Measurements from ENCODE around the gene IRX4. TPM values are rescaled to one million over a fixed set of nuclear protein-coding genes. Genes with fewer than 3 reads are reported as not detected.

The IRX4 gene
- total RNA-seq (2014; rRNA removed; shearing (Covaris generic)) = 4.6 and 10.2 TPM in 2 replicates

DNA sequence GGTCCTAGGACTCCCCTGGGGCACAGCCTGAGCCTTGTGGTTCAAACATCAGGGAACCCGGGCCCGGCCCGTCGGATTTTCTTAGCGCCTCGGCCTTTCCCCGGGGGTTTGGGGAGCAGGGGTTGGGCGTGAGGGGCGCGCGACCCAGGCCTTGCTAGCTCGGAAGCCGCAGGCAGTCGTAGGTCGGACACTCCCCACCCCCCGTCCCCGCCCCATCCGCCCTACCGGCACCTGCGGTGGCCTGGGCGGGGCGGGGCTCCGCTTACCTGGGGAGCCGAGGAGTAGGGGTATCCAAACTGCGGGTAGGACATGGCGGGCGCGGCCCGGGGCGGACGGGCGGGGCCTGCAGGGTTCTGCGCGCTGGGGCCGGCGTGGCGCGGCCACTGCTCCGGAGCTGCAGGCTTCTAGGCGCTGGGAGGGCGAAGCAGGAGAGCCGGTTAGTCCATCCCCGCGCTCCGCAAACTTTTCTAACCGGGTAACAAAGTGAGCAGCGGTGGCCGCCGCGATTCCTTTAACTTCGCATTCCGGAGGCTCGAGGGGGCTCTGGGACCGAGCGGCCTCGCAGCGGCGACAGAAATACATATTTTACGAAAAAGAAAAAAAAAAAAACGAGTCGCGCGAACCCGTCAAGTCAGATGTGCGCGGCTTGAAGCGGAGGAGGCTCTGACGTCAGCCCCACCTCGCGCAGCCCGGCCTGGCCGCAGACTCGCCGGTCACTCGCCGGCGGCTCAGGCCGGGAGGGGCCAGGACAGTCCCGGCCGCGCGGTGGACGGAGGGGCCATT lies at the start of gene IRX4:
Gene IRX4, minus strand, starts transcription at position 589 of the 783 bp plus-strand sequence. Its CDS starts 278 bp downstream, at position 311.
- peak; percentile 56 for DNase-seq (ENCODE audit: low read depth)

DNA sequence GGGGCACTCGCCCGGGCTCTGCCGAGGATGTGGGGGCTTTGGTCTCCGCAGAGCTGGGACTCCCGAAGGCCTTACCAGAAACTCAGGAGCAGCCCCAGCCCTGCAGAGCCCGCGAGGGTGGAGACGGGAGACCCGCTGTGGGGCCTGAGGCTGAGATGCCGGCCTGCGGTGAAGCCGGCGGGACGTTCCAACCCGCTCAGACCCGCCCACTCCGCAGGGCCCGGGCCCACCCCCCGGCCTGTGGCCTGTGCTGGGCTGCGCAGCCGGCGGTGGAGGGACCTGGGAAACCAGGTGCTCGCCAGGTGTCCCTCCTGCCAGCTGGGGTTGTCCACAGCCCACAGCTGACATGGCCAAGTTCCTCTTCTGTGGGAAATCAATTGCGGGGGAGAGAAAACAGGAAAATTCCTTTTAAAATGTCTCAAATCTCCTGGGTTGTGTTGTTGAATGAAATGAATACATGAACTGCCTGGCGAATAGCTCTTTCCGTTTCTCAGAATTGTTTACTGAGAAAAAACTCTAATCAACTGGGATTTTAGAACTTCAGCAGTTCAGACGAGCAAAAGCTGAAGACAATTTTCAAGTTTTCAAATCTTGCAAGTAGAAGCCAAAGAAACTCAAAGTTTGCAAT lies 49.0 kb upstream of the IRX4 start:
- no peak for DNase-seq (ENCODE audit: low read depth)

DNA sequence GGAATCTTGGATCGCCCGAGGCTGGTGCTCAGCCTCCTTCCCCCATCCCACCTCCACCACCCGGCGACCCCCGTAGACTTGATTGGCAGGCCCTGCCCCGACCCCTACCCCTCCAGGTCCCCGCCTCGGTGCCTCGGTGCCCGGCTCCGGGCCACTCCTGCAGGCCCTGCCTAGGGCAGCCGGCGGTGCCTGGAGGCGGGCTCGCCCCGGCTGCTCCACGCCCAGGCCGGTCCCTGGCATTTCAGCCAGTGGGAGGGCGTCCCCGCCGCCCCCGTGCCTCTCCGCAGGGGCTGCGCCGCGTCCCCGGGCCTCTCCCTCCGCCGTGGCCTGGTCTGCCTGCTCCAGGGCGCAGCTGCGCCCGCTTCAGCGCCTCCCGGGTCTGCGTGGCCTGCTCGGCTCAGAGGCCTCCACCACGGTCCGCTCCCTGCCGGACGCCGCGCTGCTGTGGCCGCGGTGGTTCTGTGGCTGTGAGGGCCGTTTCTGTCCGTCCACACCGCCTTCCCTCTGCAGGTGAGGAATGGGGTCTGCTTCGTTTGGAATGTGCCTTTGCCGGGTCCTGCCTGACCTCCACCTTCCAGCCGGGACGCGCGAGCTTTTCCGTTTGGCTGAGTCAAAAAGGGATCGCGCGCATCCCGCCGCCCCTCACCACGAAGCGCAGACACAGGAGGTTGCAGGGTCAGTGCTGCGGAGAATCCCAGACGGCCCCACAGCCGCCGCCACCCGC lies 48.3 kb upstream of the IRX4 start:
- no peak for DNase-seq (ENCODE audit: low read depth)

DNA sequence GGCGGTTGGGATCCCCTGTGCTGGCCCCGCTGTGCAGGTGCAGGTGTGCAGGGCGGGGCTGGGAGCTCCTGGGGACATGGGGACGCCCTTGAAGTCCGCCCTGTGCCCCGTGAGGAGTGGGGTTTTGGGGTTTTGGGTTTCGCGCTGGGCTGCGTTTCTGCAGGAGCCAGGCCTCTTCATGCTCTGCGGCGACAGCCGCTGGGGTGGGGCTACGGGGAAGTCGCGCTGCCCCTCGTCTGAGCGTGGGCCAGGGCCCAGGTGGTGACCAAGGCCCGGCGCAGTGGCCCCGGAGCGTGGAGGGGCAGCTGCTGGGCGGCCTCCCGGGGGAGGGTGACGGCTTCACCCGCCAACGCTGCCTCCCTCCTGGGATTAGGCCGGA lies 47.8 kb upstream of the IRX4 start:
- no peak for DNase-seq (ENCODE audit: low read depth)

DNA sequence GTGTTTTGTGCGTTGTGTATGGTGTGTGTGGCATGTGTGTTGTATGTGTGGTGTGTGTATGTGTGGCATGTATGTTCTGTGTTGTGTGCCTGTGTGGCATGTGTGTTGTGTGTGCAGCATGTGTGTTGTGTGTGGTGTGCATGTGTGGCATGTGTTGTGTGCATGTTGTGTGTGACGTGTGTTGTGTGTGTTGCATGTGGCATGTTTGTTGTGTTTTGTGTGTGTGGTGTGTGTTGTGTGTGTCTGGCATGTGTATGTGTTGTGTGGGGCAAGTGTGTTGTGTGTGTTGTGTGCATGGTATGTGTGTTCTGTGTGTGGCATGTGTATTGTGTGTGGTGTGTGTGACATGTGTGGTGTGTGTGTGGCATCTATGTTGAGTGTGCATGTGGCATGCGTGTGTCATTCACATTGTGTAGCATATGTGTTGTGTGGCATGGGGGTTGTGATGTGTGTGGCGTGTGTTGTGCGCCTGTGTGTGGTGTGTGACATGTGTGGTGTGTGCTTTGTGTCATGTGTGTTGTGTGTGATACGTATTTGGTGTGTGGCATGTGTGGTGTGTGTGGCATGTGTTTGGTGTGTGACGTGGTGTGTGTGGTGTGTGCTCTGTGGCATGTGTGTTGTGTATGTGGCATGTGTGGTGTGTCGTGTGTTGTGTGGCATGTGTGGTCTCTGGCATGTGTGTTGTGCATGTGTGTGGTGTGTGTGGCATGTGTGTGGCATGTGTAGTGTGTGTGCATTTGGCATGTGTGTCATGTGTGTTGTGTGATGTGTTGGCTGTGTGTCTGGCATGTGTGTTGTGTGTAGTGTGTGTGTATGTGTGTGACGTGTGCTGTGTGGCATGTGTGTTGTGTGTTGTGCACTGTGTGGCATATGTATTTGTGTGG lies 46.6 kb upstream of the IRX4 start:
- no peak for DNase-seq (ENCODE audit: low read depth)

DNA sequence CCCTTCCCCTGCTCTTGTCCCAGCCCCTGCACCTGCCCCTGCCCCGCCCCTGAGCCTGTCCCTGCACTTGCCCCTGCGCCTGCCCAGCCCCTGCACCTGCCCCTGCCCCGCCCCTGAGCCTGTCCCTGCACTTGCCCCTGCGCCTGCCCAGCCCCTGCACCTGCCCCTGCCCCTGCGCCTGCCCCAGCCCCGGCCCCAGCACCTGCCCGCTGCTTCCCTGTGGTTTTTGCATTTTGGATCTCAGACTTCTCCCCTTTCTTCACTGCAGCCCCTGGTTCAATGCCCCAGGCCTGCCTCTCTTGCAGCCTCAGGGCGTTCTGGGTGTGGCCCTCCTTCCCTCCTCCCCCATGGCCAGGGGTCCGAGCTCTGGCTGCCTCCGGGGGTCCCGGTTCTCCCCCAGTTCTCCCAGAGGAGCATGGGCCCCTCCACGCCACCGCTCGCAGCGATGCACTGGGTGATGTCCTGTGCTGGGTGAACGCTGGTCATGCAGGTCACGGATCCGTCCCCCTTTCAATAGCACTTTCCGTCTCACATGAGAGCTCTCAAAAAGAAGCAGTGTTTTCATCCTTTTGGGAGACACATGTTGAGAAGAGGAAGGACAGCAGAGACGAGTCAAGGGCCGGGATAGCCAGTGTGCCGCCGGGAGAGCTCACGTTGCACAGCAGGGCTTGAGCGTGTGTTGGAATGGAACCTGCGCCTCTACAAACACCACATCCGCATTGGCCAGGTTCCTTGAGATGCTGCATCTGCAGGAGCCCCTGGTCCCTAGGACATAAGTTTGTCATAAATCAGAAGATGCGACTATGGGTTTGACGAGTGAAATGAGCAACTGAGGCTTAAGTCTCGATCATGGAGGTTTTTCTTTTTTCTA lies 44.0 kb upstream of the IRX4 start:
- DNase-seq (ENCODE audit: low read depth) = no peak

DNA sequence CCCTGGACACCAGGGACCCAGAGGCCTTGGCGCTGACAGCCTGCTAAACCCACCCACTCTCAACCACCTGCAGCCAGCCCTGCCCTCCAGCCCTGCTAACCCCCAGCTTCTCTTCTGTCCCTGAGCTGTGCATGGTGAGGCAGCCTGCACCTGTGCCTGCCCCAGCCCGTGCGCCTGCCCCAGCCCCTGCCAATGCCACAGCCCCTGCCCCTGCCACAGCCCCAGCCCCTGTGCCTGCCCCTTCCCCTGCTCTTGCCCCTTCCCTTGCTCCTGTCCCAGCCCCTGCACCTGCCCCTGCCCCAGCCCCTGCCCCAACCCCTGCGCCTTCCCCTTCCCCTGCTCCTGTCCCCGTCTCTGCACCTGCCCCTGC lies 43.3 kb upstream of the IRX4 start:
- no peak for DNase-seq (ENCODE audit: low read depth)

DNA sequence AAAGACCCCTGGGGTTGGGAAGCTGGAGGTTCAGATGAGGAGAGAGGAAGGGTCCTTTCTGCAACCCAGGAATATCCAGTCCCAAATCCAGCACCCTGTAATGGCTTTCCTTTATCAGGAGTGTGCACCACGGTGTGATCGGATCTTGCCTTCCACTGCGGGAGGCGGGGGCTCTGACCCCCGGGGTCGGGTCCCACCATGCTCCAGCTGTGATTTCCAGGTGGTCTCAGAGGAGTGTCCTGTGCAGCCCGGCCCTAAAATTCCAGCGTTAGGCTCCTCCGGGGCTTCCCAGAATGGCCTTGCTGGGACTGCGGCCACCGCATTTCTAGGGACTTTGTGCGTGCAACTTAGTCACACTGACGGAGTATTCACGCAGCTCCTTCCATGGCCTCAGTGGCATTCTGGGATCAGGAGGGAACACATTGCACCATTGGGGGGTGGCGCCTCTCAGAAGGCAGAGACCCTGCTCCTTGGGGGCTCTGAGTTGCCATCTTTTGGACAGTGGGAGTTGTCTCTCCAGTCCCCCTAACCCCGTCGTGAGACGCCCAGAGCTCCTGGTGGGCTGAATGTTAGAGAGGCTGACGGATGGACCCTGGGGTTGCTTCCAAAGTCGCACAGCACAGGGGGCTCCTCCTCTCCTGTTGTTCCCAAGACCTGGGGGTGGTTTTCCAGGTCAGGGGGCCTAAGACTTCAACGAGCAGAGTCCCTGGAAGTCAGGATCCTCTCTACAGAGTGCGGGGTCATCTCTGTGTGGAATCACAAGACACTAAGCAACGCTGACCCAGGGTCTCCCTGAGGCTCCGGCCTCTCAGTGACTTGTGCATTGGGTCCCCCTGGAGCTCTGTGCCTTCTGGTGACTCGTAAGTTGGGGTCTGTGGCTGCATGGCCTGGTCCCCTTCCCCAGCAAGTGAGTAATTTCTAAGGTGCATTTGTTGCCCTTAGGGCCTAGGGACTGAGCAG lies 42.7 kb upstream of the IRX4 start:
- no peak for DNase-seq (ENCODE audit: low read depth)

DNA sequence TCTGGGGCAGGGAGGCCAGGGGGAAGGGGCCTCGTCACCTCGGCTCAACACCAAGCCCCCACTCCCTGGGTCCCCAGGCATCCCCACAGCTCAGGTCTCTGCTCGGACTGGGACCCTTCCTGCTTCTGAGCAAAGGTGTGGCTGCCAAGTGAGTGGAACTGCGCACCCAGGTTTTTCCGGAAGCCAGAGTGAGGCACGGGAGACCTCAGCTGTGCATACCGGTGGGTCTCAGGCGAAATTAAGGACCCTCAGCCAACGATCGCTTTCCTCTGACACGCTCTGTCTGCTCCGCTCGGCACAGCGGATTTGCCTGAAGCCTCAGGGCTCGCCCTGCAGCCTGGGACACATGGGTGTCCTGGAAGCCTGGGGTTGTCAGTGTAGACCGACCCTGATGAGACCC lies 41.0 kb upstream of the IRX4 start:
- DNase-seq (ENCODE audit: low read depth) = no peak

DNA sequence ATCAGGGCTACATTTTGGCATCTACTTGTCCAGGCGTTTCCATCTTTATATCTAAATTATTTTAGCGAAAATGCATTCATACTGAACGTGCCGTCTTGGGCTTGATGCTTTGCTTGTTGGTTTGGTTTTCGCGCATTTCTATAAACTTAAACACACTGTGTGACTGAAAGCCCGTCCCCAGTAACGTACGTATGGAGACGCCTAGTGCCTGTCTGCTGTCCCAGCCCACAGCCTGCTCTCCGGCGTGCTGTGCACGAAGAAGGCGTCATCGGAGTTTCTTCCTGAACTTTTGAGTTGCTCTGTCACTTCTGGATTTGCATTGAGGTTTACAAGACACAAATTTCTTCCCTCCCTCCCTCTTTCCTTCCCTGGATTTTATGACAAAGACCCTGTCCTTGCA lies 40.6 kb upstream of the IRX4 start:
- DNase-seq (ENCODE audit: low read depth) = no peak

DNA sequence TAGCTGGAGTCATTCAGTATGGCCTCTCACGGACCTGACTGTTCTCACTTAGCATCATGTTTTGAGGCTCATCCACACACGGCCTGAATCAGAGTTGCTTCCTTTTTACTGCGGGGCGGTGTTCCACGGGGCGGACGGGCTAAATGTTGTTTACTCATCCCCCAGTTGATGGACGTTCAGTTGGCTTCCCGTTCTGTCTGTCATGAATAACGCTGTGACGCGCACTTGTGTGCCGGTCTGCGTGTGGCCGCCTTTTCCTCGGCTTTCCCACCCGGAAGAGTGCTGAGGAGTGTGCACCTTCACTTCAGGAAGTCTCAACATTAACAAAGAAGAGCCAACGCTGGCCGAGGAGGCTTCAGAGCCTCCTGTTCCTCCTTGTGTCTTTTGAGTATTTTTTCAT lies 39.0 kb upstream of the IRX4 start:
- no peak for DNase-seq (ENCODE audit: low read depth)

DNA sequence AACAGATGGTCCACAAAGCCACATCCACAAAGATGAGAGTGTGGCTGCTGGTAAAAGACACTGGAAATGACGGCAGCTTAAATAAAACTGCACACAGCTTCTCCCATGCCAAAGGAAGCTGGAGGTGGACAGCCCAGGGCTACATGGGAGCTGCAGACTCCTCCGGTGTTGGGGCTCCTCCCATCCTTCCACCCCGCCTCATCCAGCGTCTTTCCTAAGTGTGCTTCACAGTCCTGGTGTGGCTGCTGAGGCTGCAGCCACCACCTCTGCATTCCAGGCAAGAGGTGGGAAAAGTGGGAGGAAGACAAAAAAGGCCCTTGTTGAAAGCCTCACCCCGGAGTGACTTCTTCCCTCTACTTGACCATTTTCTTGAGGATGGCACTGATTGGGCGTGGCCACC lies 37.0 kb upstream of the IRX4 start:
- no peak for DNase-seq (ENCODE audit: low read depth)

DNA sequence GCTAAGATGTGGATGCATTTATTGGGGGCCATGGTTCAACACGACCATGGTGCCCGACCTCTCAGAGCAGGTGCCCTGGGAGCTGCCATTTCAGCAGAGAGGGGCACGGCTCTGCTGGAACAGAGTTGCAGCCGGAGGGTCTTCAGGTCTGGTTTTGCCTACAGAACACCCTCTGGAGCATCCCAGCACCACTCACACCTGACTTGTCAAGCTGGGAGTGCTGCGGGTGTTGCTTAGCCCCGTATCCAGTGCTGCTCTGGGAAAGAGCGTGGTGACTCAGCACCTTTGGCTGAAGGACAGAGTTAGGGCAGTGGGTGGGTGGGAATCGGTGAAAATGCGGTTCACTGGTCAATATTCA lies 36.5 kb upstream of the IRX4 start:
- peak; percentile 39 for DNase-seq (ENCODE audit: low read depth)

DNA sequence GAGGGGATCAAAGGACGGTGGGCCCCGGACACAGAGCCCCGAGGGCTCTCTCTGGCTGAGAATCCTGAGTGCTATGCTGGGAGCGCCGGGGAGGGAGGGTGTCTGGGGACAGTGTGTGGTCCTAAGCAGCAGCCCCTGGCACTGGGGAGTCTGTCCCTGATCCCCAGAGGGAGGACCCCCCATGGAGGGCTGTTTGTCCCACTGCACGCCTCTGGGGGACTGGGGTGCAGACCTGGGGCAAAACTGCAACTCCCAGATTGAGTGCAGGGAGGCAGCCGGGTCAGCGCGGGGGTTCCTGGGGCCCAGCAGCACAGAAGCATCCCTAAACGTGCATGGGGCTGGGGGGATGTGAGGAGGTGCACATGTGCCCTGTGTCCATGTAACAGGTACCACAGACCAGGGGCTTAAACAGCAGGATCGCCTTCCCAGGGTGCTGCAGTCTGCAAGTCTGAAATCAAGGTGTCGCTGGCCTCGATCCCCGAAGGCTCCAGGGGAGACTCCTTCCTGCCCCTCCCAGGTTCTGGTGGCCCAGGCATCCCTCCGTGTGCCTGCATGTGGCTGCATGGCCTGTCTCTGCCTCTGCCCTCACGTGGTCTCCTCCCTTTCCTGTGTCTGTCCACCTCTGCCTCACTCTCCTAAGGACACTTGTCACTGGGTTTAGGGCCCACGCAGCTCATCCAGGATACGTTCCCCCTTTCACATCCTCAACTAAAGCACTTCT lies 35.9 kb upstream of the IRX4 start:
- DNase-seq (ENCODE audit: low read depth) = no peak

DNA sequence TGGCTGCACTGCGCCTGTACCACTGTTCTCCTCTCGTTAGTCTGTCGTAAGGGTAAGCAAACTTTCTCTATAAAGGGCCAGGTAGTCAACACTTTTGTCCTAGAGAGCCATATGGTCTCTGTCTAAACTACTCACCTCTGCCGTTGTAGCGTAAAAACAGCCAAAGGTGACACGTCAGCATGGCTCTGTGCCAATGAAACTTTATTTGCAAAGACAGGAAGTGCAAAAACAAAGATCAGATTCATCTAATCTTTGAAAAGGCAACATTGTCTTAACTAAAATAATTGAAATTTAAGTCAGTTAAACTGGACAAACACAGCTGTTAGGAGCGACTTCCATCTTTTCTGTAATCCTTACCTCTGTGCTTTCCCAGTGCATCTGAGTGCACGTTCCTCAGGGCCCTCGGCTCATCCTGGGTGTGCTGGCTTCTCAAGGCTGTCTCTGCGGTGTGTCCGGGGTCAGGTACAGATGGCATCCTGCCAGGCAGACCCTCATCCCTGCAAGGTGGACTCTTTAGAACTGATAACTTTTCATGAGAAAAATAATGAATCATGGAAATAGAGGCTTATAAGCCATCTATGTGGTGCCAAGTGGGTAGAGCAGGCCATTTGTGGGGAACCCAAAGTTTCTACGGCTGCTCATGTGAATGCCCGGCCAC lies 35.2 kb upstream of the IRX4 start:
- DNase-seq (ENCODE audit: low read depth) = no peak

DNA sequence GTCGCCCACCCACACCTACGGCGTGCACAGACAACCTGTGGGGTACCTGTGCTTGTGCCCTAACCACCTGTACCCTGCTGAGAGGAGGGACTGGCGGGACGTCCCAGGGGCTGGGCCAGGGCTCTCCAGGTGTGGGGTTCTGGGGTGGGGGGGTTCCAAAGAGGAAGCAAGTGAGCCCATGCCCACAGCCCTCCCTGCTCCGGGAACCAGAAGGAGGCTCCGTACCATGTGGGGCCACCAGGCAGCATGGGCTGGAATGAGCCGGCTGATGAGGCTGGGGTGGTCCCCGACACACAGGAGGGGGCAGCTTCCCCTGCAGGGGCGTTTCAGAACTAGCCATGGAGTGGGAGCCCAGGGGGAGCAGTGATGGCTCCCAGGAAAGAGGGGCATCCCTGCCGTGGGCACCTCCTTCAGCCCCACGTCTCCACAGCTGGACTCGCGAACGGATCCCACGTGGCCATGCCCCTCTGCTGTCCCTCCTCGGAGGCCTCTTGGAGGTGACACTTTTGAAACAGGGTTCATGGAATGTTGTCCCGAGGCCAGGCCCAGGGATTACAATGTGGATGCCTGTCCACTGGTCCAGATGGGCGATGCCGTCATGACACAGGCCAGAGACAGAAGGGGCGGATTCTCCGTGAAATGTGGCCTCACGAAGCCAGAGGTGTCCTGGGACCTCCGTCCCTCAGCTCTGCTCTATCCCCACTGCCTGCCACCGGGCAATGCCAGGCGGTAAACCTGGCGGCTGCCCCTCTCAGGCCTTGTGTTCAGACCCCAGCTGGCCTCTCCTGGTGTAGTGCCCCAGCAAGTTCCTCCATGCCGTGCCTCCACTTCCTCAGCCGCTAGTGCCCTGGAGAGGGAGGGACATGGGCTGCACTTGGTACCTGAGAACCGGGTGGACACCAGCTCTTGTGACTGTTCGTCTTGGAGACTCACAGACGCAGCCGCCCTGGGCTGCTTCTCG lies 33.6 kb upstream of the IRX4 start:
- DNase-seq (ENCODE audit: low read depth) = no peak

DNA sequence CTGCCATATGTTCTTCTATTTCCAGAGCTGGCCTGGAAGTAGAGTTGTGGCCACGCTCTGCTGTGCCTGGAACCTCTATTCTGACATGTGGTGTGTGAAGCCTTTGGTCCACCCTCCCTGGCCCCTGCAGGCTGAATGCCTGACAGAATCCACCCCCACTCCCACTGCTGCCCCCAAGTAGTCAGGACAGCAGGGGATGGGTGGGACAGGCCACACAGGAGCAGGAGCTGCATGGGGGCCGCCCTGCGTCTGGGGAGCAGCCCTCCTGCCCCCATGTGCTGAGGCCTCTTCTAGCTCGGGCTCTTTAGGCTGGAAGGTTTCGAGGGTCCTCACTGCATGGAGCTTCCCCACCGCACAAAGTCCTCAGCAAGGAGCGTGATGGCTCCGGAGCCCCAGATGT lies 32.6 kb upstream of the IRX4 start:
- no peak for DNase-seq (ENCODE audit: low read depth)

All from Daoy (cell line).